HFF-Myc (cell line): ENCODE measurements around the gene CNDP2.

Experiments used
- DNase-seq: peaks from one replicate; pipeline ENCODE4 v3.0.0-alpha.2; 2011; ENCODE audit warnings: low read depth; ENCODE audit errors: extremely low read depth
- H3K4me3 ChIP-seq: replicated peaks from 2 replicates; pipeline ENCODE4 v1.5.1; 2011; ENCODE audit warnings: low read depth, mild to moderate bottlenecking, control low read depth, low read length
- CTCF ChIP-seq: IDR thresholded peaks from 2 replicates; pipeline ENCODE4 v1.5.1; 2012; ENCODE audit warnings: mild to moderate bottlenecking, low read depth, low read length, control low read depth; ENCODE audit errors: missing control alignments

Gene CNDP2

DNA sequence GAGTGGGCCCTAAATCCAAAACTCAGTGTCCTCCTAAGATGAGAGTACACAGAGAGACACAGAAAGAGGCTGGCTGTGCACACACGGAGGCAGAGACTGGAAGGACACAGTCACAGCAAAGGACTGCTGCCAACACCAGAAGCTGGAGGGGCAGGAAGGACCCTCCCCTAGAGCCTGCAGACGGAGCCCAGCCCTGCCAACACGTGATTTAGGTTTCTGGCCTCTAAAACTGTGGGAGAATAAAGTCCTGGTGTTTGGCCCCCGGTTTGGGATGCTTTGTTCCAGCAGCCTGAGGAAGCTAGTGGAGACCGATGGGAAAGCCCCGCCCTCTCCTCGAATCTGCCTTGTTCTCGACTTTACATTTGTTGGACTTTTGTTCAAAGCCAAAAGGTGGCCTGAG, 48.7 kb downstream of the CNDP2 start:
- no peak overlapping the region for H3K4me3 ChIP-seq
- DNase-seq = no peak
- no peak for TF ChIP-seq CTCF

- DNase-seq = no peak
- H3K4me3 ChIP-seq = no peak overlapping the region
- no peak for TF ChIP-seq CTCF
These were observed 49.8 kb downstream of the CNDP2 start for GRCh38 chr18:74546007-74546406.

DNA sequence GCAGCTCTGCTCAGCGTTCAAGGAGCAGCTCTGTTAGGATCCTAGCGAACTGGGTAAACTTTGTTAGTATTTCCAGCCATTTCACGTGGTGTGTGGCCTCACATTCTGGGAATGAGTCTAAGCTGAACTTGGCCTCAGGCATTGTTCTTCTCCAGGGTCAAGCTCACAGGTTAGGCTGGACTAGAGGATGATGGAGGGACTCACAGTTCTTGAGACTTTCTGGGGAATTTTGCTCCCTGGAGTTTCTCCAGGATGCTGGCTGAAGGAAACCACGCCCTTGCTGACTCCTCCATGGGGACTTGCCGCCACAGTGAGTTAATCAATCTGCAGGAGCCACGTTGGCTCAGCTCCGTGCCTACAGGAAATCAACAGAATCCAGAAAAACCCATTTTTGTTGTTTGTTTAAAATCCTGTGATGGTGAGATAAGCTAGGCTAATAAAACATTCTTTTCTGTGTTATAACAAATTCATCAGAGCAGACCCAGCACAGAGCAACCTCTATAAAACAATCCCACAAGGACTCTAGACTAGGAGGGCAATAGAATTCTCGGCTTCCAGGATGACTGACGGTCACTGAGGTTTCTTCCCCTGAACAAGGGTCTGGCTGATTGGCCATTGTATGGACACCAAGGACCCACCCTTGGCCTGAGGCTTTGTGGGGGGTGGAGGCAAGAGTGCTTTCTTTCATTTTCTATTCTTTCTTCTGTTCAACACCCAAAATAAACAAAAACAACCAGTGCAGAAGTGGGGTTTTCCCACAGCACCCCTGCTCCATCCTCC, 50.8 kb downstream of the CNDP2 start:
- no peak overlapping the region for H3K4me3 ChIP-seq
- TF ChIP-seq CTCF = no peak
- peak; percentile 25 for DNase-seq

DNA sequence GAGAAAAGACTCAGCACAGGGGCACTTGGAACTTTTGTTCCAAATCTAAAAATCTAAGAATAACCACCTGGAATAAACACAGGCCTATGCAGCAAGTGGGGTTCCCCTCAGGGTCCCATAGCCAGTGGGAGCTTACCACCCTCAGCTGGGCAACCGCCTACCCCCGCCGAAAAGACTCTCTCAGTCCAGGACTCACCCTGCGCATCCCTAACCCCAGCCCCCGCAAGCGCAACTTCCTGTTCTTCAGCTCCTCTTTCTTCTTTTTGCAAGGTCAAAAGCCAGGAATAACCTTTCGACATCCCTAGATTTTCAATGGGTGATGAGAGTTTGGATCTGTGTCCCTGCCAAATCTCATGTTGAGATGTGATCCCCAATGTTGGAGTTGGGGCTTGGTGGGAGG, 51.7 kb downstream of the CNDP2 start:
- no peak overlapping the region for H3K4me3 ChIP-seq

GRCh38 chr18:74549591-74550104, 53.5 kb downstream of the CNDP2 start:
- TF ChIP-seq CTCF = no peak
- DNase-seq = no peak
- H3K4me3 ChIP-seq = no peak overlapping the region

More for the DNA sequence above, 51.7 kb downstream of the CNDP2 start:
- DNase-seq = no peak
- no peak for TF ChIP-seq CTCF

DNA sequence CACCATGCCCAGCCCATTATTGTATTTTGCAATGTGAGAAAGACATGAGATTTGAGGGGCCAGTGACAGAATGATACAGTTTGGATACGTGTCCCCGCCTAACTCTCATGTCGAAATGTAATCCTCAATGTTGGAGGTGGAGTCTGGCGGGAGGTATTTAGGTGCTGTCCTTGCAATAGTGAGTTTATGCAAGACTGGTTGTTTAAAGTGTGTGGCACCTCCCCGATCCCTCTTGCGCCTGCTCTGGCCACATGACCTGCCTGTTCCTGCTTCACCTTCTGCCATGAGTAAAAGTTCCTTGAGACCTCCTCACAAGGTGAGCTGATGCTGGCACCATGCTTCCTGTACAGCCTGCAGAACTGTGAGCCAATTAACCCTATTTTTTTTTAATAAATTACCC, 54.7 kb downstream of the CNDP2 start:
- H3K4me3 ChIP-seq = no peak overlapping the region
- no peak for DNase-seq
- no peak for TF ChIP-seq CTCF
